ENCODE measurements around the gene CMSS1. TPM values are rescaled to one million over a fixed set of nuclear protein-coding genes. Genes with fewer than 3 reads are reported as not detected.

CMSS1 gene
- polyA plus RNA-seq, 2 of the 4 experiments (the other 2 are of a cell fraction), result 61.1 to 62.9 TPM

DNA sequence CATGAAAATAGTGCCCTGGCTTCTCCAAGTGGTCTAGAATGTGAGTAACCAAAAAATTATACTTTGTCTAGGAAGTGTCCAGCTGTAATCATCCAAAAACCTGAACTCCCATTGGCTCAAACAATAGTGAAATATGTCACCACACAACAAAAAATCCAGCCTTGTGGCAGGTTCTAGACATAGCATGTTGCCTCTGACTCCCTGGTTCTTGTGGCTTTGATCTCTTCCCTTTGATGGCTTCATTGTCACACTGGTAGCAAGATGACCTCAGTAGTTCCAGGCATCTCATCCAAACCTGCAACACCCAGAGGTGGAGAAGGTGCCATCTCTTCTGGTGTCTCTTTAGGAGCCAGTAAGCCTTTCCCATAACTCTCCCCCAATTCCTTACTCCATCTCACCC is 74.7 kb downstream of the CMSS1 start:
- Histone ChIP-seq H3K4me1 (peaks cover 17% of the 10 kb centered on the region), H3K9me3 (no peaks in the 10 kb centered on the region), H3K4me2 (no peak overlapping the region), H3K27ac (no peak overlapping the region), H3K4me3 (no peak overlapping the region)
- TF ChIP-seq EHF (CRISPR knock-in tag; IDR thresholded peaks at IDR 0.05) (no peak), ZFP36 (IDR thresholded peaks at IDR 0.05; ENCODE audit: borderline replicate concordance, partially characterized antibody) (no peak), CBX2 (IDR thresholded peaks at IDR 0.05; ENCODE audit: borderline replicate concordance, low read depth) (no peak), GATA3 (IDR thresholded peaks at IDR 0.05; ENCODE audit: borderline replicate concordance) (no peak), RAD21 (conservative IDR thresholded peaks at IDR 0.05 in 1 of 2, IDR thresholded peaks at IDR 0.05 in 1 of 2) (no peak), MAFK (IDR thresholded peaks at IDR 0.05; ENCODE audit: partially characterized antibody) (no peak), HOXA7 (CRISPR knock-in tag; IDR thresholded peaks at IDR 0.05) (no peak), TFCP2L1 (CRISPR knock-in tag; IDR thresholded peaks at IDR 0.05) (no peak), BHLHE40 (IDR thresholded peaks at IDR 0.05; ENCODE audit: low read depth, low read length) (no peak), ZNF302 (CRISPR knock-in tag; IDR thresholded peaks at IDR 0.05) (no peak), ZC3H11A (IDR thresholded peaks at IDR 0.05) (no peak), RCOR1 (IDR thresholded peaks at IDR 0.05; ENCODE audit: low read depth, low read length) (no peak), RNF2 (IDR thresholded peaks at IDR 0.05; ENCODE audit: borderline replicate concordance, low read depth) (no peak), RARB (CRISPR knock-in tag; IDR thresholded peaks at IDR 0.05) (no peak), HOXB13 (CRISPR knock-in tag; IDR thresholded peaks at IDR 0.05; ENCODE audit: low read depth) (no peak), ZSCAN20 (CRISPR knock-in tag; IDR thresholded peaks at IDR 0.05) (no peak)
- TF ChIP-seq, protein P1, sequence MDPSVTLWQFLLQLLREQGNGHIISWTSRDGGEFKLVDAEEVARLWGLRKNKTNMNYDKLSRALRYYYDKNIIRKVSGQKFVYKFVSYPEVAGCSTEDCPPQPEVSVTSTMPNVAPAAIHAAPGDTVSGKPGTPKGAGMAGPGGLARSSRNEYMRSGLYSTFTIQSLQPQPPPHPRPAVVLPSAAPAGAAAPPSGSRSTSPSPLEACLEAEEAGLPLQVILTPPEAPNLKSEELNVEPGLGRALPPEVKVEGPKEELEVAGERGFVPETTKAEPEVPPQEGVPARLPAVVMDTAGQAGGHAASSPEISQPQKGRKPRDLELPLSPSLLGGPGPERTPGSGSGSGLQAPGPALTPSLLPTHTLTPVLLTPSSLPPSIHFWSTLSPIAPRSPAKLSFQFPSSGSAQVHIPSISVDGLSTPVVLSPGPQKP (IDR thresholded peaks at IDR 0.05; ENCODE audit: low read depth, low read length), result no peak
- TF ChIP-seq, protein P2, sequence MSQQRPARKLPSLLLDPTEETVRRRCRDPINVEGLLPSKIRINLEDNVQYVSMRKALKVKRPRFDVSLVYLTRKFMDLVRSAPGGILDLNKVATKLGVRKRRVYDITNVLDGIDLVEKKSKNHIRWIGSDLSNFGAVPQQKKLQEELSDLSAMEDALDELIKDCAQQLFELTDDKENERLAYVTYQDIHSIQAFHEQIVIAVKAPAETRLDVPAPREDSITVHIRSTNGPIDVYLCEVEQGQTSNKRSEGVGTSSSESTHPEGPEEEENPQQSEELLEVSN (IDR thresholded peaks at IDR 0.05; ENCODE audit: borderline replicate concordance, low read depth), result no peak
- TF ChIP-seq, protein P3, sequence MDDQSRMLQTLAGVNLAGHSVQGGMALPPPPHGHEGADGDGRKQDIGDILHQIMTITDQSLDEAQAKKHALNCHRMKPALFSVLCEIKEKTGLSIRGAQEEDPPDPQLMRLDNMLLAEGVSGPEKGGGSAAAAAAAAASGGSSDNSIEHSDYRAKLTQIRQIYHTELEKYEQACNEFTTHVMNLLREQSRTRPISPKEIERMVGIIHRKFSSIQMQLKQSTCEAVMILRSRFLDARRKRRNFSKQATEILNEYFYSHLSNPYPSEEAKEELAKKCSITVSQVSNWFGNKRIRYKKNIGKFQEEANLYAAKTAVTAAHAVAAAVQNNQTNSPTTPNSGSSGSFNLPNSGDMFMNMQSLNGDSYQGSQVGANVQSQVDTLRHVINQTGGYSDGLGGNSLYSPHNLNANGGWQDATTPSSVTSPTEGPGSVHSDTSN (IDR thresholded peaks at IDR 0.05), result no peak
- DNase-seq (ENCODE audit: low read depth in 1 of 2, low spot score in 1 of 2), result no peak
- no peak for FAIRE-seq
- ChIA-PET CTCF (interaction anchor here (0.6 to 1.4 kb wide), 3 partner anchors 8 to 135 kb away, joined by 3 read pairs; no protein-coding TSS in a partner anchor), POLR2A (no interaction called here)
- peak in 1 of 2 experiments; percentile 45; a peak in 1 of 6 replicates for ATAC-seq

DNA sequence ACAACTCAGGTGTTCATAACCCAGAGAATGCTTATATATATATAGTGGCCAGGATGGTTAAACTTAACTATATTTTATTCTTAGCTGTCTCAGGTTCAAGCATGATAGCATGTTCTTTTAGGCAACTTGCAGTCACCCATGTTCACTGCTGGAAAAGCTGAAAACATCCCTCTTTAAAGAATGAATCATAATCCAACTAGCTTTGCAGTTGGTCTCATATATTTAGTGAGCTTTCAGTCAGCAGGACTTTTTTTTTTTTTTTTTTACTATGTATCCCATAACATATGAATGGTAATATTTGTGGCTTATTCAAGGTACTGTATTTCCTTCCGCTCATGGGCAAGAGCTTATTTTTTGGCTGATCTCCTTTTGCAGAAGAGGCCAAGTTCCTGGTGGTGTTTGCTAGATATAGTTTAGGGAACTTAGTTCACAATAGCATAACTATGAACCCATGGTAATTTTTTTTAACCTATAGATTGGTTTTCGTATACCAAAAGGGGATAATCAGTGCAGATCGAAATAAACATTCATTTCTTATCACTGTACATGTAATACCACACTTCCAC is 77.6 kb downstream of the CMSS1 start:
- peak overlapping the region in 1 of 2 experiments; percentile 62; a peak in 2 of 6 replicates for H3K27ac ChIP-seq
- ChIA-PET POLR2A (no interaction called here), CTCF (interaction anchor here (1.0 to 2.5 kb wide), 3 partner anchors 14 to 146 kb away, joined by 3 to 8 read pairs (median 3); no protein-coding TSS in a partner anchor)
- ATAC-seq (no peak), DNase-seq (ENCODE audit: low read depth in 1 of 2, low spot score in 1 of 2) (no peak), FAIRE-seq (no peak)
- H3K4me1 ChIP-seq, result peaks cover 17% of the 10 kb centered on the region
- 80% methylated on average over 3 of the region's 3 CpGs for WGBS (ENCODE audit: missing lambda C conversion rate)
- no peaks in the 10 kb centered on the region for H3K9me3 ChIP-seq
- no peak overlapping the region for H3K4me3 ChIP-seq
- H3K4me2 ChIP-seq, result peak overlapping the region; percentile 55; the same call in 2 of the 3 replicates
- TF ChIP-seq, protein P4, sequence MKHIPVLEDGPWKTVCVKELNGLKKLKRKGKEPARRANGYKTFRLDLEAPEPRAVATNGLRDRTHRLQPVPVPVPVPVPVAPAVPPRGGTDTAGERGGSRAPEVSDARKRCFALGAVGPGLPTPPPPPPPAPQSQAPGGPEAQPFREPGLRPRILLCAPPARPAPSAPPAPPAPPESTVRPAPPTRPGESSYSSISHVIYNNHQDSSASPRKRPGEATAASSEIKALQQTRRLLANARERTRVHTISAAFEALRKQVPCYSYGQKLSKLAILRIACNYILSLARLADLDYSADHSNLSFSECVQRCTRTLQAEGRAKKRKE (CRISPR knock-in tag; IDR thresholded peaks at IDR 0.05; ENCODE audit: low read depth), result no peak
- no peak for TF ChIP-seq HEYL (CRISPR knock-in tag; IDR thresholded peaks at IDR 0.05)
- TF ChIP-seq FOXS1 (CRISPR knock-in tag; IDR thresholded peaks at IDR 0.05), result no peak
- TF ChIP-seq, protein P5, sequence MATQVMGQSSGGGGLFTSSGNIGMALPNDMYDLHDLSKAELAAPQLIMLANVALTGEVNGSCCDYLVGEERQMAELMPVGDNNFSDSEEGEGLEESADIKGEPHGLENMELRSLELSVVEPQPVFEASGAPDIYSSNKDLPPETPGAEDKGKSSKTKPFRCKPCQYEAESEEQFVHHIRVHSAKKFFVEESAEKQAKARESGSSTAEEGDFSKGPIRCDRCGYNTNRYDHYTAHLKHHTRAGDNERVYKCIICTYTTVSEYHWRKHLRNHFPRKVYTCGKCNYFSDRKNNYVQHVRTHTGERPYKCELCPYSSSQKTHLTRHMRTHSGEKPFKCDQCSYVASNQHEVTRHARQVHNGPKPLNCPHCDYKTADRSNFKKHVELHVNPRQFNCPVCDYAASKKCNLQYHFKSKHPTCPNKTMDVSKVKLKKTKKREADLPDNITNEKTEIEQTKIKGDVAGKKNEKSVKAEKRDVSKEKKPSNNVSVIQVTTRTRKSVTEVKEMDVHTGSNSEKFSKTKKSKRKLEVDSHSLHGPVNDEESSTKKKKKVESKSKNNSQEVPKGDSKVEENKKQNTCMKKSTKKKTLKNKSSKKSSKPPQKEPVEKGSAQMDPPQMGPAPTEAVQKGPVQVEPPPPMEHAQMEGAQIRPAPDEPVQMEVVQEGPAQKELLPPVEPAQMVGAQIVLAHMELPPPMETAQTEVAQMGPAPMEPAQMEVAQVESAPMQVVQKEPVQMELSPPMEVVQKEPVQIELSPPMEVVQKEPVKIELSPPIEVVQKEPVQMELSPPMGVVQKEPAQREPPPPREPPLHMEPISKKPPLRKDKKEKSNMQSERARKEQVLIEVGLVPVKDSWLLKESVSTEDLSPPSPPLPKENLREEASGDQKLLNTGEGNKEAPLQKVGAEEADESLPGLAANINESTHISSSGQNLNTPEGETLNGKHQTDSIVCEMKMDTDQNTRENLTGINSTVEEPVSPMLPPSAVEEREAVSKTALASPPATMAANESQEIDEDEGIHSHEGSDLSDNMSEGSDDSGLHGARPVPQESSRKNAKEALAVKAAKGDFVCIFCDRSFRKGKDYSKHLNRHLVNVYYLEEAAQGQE (IDR thresholded peaks at IDR 0.05), result no peak
- TF ChIP-seq ZC3H11A (IDR thresholded peaks at IDR 0.05), result no peak
- TF ChIP-seq FOSB (CRISPR knock-in tag; IDR thresholded peaks at IDR 0.05), result no peak
- TF ChIP-seq, protein P6, sequence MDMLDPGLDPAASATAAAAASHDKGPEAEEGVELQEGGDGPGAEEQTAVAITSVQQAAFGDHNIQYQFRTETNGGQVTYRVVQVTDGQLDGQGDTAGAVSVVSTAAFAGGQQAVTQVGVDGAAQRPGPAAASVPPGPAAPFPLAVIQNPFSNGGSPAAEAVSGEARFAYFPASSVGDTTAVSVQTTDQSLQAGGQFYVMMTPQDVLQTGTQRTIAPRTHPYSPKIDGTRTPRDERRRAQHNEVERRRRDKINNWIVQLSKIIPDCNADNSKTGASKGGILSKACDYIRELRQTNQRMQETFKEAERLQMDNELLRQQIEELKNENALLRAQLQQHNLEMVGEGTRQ (IDR thresholded peaks at IDR 0.05), result no peak
- no peak for TF ChIP-seq CBX2 (IDR thresholded peaks at IDR 0.05; ENCODE audit: borderline replicate concordance, low read depth)
- no peak for TF ChIP-seq JUNB (IDR thresholded peaks at IDR 0.05)
- no peak for TF ChIP-seq GATA3 (IDR thresholded peaks at IDR 0.05; ENCODE audit: borderline replicate concordance)
- TF ChIP-seq ESRRA (IDR thresholded peaks at IDR 0.05; ENCODE audit: borderline replicate concordance, low read length), result no peak
- TF ChIP-seq, protein P7, sequence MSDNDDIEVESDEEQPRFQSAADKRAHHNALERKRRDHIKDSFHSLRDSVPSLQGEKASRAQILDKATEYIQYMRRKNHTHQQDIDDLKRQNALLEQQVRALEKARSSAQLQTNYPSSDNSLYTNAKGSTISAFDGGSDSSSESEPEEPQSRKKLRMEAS (IDR thresholded peaks at IDR 0.05), result no peak
- TF ChIP-seq CHD4 (IDR thresholded peaks at IDR 0.05; ENCODE audit: borderline replicate concordance), result no peak
- no peak for TF ChIP-seq CEBPB (IDR thresholded peaks at IDR 0.05)

Data from A549 (cell line).